Anterior cingulate cortex (tissue), 58 donors: ENCODE measurements around the gene EPB41L3.
"Not testable (repeated sequence)": the region's sequence is repeated elsewhere in the genome, so short reads cannot be mapped to it uniquely, and the experiment has no call there.

Experiments
- DNase-seq, 58 donors: peaks; one replicate each; lab custom pipeline; 2025; lab: John Stamatoyannopoulos, UW

The EPB41L3 gene

DNA sequence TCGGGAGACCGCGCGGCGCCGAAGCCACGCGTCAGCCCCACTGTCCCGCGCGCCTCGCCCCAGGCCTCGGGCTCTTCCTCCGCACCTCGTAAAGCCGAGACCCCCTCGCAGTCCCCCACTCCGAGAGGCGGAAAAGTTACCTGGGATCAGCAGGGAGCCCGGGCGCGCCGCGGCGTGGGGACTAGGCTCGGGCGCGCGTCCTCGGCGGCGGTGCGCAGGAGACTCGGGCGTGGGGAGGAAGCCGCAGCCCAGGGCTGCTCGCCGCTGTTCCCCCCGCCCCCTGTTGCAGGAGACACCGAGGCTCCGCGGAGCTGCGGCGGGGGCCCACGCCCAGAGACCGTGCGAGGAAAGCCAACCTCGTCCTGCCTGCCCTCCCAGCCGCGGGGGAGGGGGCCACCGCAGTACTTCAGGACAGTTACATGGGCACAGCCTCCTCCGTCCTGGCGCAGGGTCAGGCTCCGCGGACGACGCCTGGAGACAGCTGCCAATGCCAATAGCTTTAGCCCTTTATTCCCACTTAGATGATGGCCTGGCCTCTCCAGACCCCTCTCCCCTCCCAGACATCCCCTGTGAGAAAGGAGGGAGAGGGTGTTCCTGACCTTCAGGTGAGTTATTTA lies at the start of gene EPB41L3:
EPB41L3 (minus strand) TSS at position 225 of the 617 bp plus-strand sequence. CDS start 54,814 bp downstream, outside the sequence.
- DNase-seq: peak in 26 of 58 donors; percentile 12 to 50 (median 26)

DNA sequence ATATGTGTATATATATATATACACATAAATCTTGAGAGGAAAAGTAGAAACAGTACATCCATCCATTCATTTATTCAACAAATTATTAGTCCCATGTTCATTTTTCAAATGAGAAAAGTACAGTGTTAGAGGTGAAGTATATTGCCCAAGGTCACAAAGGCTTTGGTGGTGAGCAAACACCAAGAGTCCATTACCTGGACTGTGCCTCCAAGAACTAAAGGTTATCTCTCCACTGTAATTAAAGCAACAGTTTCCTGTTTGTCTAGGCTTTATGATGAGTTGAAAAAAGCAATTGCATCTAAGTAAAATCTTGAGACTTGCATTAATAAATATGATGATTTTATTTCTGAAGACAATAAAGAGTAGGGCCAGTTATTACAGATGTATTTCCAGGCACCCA lies 44.7 kb upstream of the EPB41L3 start:
- no peak for DNase-seq

DNA sequence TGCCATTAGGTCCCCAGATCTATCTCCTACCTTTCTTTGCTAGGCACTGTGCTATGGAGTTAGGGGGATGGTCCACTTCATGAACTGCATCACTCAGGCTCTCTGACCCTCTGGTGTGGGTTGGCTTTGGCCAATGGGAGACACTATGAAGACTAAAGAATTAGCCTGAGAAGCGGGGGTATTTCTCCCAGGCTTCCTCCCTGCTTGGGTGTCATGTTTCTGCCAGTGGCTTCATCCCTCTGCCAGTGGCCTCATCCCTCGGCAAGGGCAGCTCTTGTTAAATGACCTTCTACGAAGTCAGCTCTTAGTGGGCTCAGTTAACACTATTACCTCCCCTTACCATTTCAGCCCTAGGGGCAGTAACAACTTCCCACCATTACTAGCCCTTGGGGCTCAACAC lies 41.9 kb upstream of the EPB41L3 start:
- DNase-seq: no peak

DNA sequence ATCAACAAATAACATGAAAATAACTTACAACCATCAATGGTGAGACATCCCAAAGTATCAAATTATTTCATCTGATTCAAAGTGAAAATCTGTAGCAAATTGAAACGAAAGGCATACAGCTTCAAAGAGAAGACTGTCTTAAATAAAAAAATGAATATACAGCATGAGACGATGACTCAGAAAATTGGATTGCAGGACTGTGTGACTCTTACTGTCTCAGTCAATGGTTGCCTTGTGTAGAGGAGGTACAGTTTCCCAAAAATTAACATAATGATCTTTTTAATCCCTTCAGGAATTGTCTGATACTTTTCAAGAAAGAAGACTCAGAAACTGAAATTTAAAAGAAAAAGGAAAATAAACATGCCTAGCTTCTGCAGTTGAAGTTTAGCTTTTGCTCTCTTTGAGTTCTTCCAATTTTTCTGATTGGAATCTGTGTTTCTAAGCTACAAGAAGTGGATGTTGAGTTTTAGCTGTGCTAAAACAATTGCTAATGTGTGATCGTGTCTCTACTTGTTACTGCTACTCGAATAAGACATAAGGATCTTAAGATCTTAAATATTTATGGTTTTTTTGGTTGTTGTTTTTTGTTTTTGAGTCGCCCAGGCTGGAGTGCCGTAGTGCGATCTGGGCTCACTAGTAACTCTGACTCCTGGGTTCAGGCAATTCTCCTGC lies 41.1 kb upstream of the EPB41L3 start:
- no peak for DNase-seq

DNA sequence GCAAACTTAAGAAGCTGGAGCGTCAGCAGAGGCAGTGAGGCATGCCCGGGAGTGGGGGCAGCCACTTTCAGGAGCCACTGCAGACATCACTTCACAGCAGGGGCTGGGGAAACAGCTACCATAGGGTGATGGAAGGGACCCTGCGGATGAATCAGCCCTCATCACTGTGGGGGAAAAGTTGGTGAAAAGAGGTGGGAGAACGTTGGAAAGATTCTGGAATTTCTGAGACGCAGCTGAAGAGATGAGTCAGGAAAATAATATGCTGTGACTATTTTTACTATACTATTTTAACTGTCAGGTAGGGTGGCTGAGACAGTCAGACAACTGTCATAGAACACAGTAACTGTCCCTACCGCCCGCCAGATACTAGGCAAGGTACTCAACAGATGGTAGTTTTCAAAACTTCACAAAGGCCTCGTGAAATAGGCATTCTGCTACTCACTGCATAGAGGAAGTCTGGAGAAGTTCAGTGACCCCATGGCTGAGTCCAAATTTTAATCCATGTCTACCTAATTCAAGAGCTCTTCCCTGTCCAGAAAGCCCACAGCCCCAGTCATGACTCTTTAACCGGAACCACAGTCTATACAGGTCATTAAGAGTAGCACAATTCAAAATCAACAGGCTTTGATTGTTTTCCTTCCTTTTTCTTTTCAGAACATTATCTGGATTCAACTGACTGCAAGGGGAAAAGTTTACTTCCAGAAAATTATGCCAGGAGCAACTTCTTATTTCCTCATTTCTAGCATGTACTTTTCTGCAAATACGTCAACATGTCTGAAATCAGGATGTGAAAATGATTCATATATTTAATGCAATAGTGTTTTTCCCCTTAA lies 39.3 kb upstream of the EPB41L3 start:
- DNase-seq: no peak

DNA sequence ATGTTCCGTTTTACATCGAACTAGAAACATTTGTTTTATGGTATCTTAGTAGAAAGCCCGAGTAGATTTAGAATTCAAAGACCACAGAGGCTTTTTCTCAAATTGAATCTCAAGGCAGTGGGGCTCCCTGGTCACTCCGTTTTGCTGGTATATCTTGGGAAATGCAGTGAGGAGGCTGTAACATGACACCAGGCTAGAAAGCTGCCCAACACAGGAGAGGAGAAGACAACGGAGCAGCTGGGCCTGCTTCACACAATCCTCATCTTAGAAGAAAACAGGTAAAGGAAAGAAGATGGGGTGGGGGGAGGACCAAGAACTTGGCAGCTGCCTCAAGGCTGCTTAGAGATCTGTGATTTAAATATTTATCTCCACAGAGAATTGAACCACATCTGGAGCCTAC lies 38.3 kb upstream of the EPB41L3 start:
- DNase-seq: no peak

DNA sequence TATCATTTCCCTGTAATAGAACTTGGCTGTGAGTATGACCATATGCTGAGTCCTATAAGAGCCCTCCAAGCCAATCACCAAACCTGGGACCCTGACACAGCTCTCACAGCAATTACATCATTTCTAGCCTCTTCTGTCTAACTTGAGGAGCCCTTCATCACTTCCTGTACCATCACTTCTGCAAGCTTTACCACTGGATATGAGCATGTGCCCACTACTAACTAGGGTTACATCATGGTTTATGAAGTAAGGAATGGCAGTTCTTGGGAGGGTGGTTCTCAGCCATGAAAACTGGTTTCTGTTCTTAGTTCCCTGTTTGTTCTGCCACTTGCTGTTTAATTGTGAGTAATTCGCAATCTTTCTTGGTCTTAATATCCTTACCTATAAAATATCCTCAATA lies 31.0 kb upstream of the EPB41L3 start:
- DNase-seq: no peak

DNA sequence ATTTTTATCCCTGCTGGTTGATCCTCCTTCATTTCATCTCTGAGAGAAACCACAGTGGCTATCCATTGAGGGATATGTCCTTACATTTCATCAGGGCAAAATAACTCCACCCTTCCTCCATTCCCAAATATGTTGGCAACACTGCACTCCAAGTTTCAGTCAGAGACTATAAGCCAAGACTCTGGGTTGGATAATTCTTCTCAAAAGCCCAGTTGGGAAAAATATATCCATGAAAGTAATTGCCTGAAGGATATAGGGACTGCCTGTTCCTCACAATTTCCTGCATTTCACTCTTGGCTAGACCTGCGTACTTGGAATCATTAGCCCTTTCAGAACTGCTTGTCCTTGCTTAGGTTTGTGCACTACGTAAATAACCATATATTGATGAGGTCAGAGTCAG lies 27.9 kb upstream of the EPB41L3 start:
- DNase-seq: no peak

DNA sequence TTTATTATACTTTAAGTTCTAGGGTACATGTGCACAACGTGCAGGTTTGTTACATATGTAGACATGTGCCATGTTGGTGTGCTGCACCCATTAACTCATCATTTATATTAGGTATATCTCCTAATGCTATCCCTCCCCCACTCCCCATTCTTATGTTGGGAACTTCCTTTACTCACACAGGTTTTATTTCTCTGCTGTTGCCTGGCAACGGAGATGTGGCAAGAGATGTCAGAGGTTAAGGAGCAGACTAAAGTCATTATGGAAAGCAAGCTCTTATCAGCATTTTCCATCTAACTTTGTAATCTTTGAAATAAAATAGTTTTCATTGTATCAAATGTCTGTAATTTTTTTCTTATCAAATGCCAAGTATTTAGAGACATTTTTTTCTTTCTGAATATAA lies 26.8 kb upstream of the EPB41L3 start:
- not testable (repeated sequence) for DNase-seq

DNA sequence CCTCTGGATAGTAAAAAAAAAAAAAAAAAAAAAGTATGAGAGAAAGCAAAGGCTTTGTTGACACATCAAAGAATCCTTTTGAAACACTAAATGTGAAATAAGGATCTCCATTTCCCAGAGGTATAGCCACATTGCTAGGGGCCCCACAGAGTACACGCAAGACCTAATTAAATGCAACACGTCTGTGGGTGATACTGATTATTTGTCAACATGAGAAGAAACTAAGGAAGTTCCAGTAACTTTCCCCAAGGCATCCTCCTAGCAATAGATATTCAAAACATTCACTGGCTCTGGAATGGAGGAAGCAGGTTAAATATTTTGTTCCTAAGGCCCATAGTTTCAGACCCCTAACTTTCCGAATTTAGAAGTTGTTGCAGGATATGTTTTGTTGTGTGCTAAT lies 24.6 kb upstream of the EPB41L3 start:
- DNase-seq: no peak

DNA sequence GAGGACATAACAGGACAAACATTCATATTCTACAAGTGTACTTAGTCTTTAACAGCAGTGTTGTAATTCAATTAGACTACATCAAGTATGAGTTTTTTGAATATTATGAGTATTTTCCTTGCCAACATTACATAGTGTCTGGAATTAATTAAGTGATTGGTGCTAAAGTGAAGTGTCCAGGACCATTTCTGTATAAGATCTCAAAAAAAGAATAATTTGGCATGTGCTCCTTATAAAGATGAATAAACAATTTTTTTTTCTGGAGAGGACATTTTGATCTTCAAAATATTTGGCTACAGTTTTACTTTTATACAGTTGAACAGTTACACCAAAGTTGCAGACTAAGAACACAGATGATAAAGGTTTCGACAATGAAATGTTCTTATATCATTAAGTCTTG lies 15.1 kb upstream of the EPB41L3 start:
- DNase-seq: no peak

DNA sequence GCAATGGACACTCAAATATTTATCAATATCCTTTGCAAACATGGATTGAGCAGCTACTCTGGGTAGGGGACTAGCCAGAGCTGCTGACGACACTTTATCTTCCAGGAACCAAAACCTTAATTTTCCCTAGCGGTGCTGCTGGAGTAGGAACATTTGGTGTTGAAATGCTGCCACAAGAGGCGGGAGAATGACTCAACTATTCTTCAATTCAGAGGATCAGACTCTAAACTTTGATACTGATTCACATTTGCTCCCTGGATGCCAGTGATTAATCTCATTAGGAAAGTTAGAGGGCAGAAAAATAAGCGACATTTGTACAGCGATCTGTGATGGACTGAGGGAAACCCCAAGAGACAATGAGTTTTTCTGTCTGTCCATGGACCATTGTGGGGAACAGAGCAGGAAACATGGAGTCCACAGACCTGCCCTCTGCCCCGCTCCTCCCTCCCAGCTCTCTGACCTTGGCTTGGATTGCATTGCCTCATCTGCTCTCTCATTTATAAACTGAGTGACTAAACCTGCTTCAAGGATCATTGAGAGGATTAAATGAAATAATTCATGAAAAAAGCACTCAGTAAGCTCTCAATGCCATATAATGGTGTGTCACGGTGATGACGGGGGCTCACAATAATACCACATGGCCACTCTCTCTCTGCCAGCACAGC lies 12.6 kb upstream of the EPB41L3 start:
- peak in 4 of 58 donors; percentile 9 to 36 (median 21) for DNase-seq

DNA sequence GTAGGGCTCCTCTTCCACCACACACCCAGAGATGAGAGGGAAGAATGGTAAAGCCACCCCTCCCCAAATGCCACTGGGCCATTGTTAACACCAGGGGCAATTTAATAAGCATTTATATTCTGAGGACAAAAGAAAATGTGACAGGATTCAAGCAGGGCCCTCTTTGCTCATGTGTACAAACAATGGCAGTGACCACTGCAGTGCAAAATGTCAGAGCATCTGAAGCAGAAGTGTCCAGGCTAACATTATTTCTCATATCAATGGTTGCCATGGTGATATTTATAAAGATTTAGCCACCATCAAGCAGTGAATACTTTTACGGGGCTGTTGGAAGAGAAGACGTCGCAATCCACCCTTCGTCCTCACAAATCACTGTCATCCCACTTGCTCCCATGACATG lies 10.8 kb upstream of the EPB41L3 start:
- DNase-seq: no peak

DNA sequence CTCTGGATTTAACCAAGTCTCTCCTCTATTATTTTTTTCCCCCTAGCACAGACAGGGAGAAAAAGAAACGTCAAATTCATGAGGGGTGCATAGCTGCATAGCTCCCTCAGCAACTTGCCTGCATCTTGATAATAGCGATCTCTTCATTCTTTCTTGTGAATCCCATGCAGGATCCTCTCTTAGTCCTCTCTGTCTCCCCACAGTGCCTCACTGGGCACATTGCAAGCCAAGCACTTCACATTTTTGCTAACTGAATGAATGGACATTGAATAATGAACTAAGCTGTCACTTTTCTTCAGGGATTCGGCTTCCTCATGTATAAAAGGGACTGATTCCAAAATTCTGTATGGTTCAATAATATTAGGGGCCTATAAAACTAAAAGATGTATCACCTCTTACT lies 2.9 kb upstream of the EPB41L3 start:
- peak in 20 of 58 donors; percentile 2 to 75 (median 20) for DNase-seq

DNA sequence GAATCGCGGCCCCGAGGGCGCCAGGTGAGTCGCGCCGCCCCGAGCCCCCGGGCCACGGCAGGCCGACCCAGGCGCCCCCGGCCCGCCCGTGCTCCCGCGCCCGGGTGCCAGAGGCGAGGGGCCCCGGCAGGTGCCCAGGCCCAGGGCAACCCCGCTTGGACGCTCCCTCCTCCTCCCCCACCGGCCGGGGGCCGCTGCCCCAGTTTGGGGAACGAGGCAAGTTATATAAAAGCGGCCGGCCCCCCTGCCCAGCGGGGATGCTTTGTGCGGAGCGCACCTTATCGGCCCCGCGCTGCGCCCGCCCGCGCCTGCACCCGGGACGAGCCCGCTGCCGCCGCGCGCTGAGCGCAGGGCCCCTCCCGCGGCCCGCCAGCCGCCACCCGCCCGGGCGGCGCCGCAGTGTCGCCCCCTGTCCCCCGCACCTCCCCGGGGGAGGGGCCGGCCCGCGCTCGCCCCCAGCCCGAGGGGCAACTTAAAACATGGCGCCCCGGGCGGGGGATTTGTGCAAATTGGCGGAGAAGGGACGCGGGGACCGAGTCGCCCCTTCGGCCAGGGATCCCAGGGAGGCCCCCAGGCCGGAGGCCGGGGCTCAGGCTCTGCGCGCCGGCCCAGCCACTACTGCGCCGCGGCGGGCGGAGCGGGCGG lies 639 bp downstream of the EPB41L3 start:
- peak in 5 of 58 donors; percentile 15 to 41 (median 23) for DNase-seq

DNA sequence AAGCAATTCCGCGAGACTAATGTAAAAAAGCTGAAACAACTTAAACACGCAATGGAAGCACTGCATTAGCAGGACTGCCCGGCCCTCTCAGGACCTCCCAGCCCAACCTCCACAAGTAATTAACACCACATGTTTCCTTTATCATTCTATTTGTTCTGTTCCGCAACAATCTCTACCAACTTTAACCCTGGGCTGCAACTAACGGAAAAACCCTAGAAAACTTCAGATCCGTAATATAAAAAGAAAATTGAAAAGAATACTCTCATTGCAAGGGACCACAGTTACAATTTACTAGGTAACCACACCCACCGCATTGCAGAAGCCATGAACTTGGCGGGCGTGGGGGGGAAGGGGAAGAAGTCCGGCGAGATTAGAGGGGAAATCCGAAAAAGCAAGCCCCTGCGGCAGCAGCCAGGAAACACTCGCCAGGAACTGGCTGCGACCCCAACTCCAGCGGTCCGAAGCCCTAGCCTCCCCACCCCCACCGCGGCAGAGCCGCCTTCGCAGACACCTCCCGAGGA lies 1.2 kb downstream of the EPB41L3 start:
- peak in 4 of 58 donors; percentile 15 to 39 (median 20) for DNase-seq

DNA sequence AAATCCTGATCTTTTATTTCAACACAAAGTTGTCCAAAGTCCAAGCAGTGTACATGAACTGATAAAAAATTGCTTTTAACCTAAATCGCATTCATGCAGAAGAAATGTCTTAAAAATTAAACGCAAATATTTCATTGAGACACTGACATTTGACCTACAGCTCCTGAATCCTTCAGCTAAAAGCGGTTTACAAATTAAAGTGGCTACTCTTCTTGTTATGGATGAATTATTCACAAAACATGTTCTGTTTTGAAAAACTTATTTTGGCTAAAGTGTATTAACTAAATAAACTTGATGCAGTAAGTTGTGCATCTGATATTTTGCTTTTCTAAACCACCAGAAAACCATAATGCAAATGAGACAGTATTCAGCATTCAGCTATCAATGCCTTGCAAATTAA lies 2.2 kb downstream of the EPB41L3 start:
- DNase-seq: no peak

DNA sequence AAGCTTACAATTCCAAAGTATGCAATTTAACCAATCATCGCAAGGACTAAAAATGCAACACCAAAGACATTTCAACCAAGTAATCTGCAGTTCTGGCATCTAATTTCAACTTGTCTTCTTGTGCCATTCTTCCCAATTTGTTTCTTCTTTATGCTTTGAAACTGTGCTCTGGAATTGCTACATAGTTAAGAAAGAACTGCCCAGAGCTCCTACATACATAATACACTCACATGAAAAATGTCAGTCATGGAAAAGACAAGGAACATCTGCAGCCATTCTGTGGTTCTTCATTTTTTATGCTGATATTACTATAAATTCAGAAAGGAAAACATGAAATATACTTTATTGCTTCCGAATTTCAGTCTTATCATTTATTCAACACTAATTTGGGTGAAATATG lies 4.4 kb downstream of the EPB41L3 start:
- no peak for DNase-seq

DNA sequence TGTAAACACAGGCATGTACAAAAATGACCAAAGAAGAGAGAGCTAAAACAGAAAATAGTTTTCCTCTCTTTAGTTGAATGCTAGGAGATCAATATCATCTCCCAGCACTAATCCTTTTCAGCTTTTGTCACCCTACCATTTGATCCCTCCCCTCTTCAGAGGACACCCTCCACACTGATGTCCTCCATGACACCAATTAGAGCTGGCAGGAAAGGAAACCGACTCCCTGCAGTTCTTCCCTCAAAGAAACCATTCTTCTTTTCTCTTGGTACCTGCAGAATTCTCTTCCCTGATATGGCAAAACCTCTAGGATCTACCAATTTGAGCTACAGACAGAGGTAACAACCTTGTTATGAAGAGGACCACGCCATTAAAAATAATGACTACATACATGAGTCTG lies 5.3 kb downstream of the EPB41L3 start:
- DNase-seq: no peak

DNA sequence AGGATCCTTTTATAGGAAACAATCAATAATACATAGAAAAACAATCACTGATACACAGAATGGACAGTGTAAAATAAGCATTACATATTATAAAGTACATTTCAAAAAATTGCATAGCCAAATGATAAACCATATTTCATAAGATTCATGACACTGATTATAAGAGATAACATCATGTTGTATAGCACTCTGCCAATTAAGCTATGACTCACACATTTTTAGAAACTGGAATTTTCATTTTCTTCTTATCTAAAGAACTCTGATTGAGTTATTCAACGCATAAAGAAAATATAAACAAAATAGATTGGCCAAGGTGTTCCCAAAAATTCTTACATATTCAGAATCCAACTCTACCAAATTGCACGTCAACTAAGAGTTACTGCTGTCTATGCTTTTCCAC lies 5.9 kb downstream of the EPB41L3 start:
- no peak for DNase-seq
